Ovary (tissue), 1 donor: ENCODE measurements around the gene ZNF436.

Source experiments
- EP300 ChIP-seq: sonication (generic); formaldehyde crosslinking; IDR thresholded peaks from one replicate; pipeline ENCODE4 v1.6.1; 2017; ENCODE audit warnings: antibody characterized with exemption
- POLR2A ChIP-seq: fragments of 450-650 bp; IDR thresholded peaks from one replicate; pipeline ENCODE4 v1.6.1; 2017; ENCODE audit warnings: antibody characterized with exemption, mild to moderate bottlenecking, moderate library complexity

DNA sequence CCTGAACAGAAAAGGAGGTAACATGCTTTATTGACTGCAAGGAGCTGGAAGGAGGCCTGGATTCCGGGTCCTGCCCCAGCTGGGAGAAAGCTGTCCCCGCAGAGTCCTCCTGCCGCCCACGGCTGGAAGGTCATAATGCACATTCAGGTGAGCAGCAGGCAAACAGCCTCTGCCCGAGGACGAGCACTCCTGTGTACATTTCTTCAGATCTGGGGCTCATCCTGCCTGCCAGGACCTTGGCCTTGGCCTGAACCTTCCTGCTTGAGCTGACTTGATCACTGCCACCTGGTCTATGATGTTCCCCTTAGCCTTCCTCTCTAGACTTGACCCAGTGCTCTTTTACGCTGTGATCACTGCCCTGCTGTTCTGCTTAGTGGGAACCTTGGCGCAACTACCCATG, 17.9 kb upstream of the ZNF436 start:
- no peak for TF ChIP-seq POLR2A
- no peak for TF ChIP-seq EP300
